HG03139 (cell line): ENCODE data around the gene SYNGR1.

Source experiments
- ATAC-seq: cut with Tn5 transposase; IDR thresholded peaks from one replicate; pipeline ENCODE4 v1.9.1; 2021; ENCODE audit not compliant: unreplicated experiment

SYNGR1 gene

DNA sequence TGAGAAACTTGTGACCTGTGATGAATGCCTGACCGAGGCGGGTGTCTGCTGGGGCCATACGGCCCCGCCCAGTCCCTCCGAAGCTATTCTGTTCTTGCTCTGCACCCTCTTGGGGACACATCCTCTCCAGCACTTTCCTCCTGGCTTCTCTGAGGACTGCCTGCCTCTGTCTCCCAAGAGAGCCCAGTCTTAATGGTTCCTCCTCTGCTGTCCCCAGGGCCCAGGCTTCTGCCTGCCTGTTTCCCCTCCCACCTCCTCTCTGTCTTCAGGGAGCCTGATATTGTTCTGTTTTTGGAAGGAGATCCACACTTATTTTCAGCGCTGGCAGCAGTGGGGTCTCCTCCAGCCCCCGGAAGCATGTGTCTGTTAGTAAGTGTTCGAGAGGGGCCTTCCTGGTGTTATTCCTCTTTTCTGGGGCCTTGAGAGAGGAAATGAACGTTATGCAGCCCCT, 18.7 kb downstream of the SYNGR1 start:
- ATAC-seq: no peak

DNA sequence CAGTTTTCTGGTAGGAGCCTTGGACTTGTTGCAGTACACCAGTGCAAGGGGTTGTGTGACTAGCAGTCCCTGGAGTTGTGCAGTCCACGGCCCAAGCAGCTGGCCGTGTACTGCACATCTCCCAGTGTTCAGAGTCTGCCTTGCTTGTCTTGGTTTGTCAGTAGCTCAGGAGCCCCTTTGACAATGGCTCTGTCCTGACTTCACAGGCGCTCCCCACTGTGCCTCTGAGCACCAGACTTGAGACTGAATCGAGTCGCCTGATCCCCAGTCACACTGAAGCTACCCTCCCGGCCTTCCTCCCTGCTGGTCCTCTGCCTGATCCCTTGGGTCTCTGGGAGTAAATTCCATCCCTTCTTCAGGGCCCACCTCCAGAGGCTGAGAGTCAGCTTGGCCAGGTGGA, 19.4 kb downstream of the SYNGR1 start:
- ATAC-seq: no peak

DNA sequence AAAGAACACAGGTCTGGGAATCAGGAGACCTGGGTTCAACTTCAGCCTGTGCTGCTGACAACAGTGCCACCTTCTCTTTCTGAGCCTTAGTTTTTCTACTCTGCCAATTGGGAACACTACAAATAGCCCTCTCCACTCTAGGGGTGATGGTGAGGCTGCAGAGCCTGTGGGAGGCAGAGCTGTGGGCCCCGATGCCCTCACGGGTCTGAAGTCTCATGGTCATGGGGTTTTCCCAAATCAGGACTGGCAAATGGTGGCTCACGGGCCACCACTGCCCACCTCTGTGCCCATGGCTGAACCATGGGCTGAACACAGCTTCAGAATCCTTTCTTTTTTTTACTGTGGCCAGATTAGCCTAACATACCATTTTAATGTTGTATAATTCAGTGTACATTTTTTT, 19.8 kb downstream of the SYNGR1 start:
- ATAC-seq: no peak

DNA sequence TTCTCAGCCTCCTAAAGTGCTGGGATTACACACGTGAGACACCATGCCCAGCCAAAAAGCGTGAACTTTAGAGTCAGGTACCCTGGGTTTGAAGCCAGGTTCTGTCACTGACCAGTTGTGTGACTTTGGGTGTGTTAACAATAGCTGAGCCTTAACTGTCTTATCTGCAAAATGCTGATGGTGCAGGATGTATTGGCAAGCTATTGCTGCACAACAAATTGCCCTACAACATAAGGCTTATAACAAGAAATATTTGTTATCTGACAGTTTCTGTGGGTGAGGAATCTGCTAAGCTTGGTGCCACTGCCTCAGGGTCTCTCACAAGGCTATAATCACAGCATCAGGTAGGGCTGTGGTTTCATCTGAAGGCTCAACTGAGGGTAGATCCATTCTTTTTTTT, 21.9 kb downstream of the SYNGR1 start:
- no peak for ATAC-seq

DNA sequence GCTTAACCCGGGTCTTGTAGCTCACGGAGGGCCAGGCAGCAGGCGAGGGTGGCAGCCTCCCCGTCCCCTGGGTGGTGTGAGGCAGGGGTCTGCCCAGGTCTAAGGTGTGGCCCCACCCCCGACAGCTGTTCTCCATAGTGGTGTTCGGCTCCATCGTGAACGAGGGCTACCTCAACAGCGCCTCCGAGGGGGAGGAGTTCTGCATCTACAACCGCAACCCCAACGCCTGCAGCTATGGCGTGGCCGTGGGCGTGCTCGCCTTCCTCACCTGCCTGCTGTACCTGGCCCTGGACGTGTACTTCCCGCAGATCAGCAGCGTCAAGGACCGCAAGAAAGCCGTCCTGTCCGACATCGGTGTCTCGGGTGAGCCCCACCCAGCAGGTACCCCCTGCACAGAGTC, 24.4 kb downstream of the SYNGR1 start:
- ATAC-seq: no peak

DNA sequence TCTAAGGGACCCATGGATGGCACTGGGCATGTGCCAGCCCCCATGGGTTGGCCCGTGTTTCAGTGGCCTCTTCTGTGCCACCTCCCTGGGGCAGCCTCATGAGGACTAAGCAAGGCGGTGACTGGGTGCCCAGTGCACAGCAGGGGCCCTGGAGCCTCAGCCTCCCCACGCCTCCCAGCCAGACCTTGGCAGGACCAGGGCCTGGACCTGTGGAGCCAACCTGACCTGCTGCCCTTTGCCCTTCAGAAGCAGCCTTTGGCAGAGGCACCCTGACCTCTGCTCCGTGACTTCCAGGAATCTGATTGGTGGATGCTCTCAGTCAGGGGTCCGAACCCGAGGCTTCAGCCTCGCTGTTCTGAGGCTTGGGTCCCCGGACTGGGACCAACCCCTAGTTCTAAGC, 25.0 kb downstream of the SYNGR1 start:
- no peak for ATAC-seq

DNA sequence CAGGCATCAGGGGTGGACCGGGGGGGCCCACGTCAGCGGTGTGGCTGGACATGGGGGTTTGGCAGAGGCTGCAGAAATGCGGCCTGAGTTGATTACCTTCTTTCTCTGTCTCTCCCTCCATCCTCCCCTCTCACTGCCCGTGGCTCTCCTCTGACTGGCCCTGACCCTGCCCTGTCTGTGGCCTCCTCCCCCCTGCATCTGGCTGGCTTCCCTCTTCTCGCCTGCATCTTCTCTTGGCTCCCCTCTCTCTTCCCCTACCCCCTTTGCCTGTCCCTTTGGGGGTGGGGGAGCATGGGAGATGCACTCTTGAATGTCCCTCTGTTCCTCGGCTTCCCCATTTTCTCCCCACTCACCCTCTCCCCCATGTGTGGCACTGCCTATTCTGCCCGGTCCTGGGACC, 25.9 kb downstream of the SYNGR1 start:
- ATAC-seq: no peak

DNA sequence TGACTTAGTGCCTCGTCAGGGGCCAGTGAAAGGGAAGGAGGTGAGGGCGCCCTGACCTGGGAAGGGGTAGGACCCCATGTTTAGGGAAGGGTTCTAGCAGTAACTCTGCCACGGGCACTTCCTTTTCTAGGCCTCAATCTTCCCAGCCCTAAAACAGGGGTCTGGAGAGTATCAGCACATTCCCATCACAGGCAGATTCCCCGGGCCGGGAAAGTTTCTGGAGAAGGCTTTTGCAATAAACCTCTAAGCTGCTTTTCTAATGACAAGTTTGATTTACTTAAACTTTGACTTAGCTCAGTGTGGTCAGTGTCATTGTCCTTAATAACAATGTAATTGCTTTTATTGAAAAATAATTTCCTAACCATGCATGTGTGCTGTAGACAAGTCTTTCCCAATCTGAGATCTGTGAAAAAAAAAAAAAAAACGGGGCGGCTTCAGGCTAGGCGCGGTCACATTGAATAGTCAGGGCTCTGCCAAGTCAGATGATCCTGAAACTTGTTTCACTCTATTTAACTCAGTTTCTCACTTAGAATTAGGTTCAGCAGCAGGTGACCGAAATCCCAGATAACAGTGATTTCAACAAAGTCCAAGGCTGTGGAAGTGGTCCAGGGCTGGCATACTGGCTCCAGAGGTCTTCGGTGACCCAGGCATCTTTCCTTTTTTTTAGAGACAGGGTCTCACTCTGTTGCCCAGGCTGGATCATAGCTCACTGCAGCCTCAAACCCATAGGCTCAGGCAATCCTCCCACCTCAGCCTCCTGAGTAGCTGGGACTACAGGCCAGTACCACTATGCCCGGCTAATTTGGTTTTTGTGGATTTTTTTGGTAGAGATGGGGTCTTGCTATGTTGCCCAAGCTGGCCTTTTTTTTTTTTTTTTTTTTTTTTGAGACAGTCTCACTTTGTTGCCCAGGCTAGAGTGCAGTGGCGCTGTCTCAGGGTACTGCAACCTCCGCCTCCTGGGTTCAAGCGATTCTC, 30.3 kb downstream of the SYNGR1 start:
- ATAC-seq: no peak

DNA sequence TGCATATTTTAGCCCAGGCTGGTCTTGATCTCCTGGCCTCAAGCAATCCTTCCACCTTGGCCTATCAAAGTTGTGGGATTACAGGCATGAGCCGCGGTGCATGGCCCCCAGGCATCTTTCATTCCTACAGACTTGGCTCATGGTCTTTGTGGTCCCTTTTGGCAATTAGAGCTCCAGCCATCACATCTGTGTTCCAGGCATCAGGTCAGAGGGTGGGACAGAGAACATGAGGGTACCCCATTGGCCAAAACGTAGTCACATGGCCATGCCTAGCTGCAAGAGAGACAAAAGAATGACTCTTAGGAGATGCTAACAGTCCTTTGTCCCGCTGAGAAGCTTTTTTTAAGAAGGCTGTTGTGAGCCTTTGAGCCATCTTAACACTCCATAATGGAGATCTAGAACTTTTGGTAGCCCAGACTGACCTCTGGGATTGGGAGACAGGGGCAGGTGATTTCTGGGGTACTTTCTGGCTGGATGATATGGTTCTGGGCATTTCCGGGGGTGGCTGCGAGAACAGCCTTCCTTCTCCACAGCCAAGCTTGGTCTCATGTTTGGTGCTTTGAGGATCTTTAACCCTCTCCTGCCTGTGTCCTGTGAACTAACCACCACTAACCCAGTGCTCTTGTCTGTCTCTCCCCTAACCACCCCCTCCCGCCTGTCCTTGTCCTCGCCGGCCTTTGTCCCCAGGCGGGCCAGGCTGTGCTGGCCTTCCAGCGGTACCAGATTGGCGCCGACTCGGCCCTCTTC, 31.4 kb downstream of the SYNGR1 start:
- ATAC-seq: no peak

DNA sequence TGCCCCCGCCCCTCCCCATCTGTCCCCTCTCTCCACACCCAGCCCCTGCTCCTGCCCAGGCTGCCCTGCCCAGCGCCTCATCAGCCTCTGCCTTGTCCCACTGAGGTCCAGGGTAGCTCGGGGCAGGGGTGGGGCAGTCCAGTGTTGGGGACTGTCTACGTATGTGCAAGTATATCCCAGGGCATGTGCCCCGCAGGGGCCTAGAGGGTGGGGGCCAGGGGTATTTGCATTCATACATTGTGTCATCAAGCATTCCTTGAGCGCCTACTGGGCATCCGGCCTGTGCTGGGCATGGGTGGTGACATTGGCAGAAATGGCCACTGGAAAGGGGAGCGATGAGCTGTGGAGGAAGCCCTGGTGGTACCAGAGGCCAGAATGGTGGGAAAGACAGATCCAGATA, 32.1 kb downstream of the SYNGR1 start:
- no peak for ATAC-seq

DNA sequence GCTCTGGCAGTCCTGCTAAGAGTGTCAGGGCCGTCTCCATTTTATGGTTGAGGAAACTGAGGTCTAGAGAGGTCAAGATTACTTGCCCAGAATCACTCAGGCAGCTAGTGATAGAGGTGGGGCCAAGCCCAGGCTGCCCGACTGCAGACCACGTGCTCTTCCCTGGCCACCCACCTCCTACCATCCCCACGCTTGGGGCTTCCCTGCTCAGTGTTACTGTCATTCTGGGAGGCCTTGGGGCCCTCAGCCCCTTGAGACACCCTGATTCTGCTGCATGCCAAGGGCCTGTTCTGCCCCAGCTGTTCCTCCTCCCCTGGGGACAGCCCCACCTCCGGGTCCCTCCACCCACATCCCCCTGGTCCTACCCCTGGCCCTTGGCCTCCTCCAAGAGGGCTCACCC, 32.6 kb downstream of the SYNGR1 start:
- ATAC-seq: no peak

DNA sequence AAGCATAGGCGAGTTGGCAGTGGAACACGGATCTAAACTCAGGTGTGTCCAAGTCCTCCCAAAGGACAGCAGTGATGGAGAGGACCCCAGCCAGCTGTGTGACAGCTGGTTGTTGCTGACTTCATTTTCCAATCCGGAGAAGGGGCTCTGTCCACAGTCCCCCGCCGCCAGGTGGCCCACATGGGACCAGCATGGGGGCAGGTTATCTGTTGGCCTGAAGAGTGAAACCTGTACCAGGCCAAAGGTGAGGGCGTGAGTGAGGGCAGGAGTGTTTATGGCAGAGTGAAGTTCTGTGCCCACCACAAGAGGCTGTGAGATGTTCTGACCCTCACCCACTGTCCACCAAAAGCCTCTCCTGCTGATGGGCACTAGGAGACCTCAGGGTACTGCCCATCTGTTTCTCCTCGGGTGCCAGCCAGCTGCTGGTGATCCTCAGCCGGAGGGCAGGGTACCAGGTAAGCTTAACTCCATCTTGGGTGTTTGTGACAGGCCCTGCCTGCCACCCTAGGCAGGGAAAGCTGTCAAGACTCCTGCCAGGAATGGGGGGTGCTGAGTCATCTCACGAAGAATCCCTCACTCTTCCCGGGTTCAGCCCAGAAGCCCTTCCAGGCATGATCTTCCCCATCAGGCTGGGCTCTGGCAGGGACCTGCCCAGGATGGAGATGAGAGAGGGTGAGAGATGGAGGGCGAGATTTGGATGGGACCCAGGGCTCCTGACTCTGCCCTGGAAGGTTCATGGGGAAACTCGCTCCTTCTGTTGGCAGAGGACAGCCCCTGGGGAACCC, 34.2 kb downstream of the SYNGR1 start:
- no peak for ATAC-seq

DNA sequence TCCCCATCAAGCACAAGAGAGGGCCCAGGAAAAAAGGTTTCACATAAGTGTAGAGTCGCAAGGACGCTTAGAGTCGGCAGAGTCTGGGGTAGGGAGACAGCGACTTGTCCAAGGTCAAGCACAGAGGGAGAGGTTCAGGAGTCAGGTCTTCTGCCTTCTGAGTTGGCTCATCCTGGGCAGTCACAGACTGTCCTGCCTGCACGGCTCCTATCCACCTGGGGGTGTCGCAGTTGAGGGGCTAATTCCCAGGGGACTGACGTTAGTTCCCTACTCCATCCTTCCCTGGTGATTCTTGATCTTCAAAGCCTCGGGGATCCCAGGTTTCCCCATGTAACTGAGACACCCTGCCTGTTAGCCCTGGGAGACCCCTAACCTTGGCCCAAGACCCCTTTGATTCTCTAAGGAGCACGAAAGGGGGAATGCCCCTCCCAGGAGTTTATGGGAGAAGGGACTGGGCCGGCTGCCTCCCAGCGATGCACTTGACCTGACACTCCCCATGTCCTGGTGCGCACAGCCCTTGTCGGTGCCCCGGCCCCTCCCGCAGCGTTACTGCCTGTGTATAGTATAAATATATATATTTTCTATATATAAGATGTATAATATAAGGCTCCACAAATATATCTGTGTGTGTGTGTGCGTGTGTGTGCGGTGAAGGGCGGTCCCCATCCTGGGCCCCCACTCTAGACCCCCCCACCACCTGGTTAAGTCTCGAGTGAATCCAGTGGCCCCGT, 35.1 kb downstream of the SYNGR1 start:
- ATAC-seq: no peak

DNA sequence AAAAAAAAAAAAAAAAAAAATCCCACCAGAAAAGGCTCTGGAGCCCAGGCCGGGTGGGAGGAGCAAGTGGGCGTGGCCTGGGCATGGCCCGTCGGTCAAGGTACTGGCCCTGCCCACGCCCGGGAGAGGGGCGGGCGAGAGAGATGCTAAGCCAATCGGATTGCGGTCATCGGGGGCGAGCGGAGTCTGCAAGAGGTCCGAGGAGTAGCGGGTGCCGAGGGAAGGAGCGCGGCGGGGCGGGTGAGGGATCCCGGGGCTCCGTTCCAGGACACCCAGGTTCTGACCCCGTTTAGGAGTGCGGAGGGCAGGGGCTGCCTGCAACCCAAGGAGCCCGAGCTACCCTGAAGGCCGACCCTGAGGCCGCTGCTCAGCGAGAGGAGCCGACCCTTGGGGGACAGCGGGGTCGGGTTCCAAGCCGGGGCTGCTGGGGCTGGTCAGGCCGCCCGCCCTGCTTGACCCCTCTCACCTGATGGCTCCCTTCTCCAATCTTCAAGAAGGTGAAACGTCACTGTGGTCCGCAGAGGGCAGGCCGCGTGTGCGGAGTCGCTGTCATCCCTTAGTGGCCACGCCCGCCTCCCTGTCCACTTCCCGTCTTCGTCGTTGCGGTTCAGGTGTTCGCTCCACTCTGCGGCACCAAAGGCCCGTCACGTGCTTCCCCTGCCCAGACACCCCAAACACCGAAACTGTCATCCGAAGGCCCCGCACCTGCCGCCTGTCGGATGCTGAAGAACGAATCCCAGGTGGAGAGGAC, 38.6 kb downstream of the SYNGR1 start:
- no peak for ATAC-seq

DNA sequence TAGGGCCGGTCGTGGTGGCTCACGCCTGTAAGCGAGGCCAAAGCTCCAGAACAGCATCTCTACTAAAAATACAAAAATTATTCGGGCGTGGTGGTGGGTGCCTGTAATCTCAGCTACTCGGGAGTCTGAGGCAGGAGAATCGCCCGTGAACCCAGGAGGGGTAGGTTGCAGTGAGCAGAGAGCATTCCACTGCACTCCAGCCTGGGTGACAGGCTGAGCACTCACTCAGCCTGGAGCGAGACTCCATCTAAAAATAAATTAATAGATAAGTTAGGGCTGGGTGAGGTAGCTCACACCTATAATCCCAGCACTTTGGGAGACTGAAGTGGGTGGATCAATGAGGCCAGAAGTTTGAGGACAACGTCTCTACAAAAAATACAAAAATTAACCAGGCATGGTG, 39.6 kb downstream of the SYNGR1 start:
- ATAC-seq: no peak

DNA sequence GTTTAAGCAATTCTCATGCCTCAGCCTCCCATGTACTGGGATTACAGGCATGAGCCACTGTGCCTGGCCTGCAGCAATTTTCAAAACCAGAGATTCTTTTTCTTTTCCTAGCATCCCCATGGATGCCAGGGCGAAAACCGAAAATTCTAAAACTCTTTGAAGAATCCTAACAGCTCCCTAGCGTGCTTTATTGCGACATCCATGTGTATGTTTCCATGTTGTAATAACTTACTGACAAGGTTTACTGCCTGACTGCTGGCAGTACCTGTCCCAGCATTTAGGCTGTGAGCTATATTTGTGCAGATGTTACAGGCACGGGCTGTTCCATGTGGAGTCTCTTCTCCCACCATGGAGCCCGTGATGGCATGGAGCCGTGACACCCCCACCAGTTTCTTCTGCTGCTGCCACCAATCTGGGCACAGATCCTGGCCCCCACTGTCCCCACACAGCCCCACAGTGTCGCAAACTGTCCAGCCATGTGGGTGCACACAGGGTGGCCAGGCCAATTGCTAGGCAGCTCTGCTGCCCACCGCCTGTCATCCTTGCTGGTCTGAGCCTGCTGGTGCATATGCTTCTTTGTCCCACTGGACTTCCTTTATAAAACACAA, 42.7 kb downstream of the SYNGR1 start:
- ATAC-seq: no peak

DNA sequence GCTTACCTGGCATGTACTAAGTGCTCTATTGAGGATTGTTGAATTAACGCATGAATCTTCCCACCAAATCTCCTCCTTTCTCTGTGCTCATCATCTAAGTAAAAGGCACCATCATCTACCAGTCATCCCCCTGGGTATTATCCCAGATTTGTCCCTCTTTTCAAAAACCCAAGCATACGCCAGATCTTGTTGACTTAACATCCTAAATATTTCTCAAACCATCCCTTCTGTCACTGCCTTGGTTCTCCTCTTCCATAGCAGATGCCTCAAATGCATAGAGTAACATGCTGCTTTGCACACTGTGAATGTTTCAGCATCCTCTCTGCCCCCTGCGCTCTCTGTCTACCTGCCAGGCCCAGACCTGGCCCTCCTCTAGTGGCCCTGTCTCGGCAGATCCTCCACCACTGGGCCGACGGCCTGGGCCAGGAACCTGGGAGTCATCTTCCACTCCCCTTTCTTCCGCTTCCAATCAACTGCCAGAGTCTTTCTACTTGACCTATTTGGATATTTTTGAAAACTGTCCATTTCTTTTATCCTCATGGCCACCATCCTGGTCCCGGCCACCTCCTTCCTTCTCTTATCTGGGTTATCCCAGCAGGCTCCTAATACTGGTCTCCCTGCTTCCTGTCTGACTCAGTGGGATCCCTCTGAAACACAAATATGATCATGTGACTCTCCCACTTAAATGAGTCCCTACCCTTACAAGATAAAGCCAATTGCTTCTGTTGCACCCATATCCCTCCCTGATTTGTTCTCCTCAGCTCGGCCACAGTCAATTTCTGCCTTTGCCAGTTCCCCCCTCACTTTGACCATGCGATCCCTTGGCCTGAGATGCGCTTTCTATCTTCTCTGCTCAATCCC, 46.4 kb downstream of the SYNGR1 start:
- no peak for ATAC-seq

DNA sequence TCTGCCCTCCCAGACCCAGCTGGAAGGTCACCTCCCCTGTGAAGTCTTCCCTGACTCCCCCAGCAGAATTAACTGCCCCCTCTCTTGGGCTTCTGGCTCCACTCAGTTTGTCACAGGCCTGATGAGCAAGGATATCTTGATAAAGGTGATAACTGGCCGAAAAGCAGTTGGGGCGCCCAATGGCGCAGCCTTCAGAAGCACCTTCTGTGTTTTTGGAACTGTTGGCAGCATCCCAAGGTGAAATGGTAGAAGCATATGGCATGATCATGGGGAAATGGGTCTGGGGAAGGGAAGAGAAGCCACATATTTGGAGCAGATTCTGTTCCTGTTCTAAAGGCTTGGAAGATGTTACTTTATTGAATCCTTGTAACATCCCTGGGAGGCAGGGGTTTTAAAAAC, 47.0 kb downstream of the SYNGR1 start:
- ATAC-seq: no peak

DNA sequence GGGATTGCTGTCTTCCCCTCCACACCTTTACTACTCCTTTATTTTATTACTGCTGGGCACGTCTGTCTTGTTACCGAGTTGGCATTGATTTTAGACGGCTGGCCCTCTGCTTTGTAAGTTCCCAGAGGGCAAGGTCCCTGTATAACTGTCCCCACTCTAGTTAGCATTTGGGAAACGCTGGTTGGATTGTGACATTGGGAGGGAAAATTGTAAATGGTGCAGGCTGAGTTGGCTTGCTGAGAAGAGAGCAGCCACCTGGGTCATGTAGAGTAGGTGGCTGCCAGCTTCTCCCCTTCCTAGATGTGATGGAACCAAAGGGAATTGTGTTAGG, 51.5 kb downstream of the SYNGR1 start:
- ATAC-seq: no peak
